Keratinocyte (primary cell): ENCODE data around the gene SMIM12. TPM values are rescaled to one million over a fixed set of nuclear protein-coding genes. Genes with fewer than 3 reads are reported as not detected.
"Not testable (repeated sequence)": the region's sequence is repeated elsewhere in the genome, so short reads cannot be mapped to it uniquely, and the experiment has no call there.

Source experiments
- DNase-seq: peaks from one replicate; pipeline ENCODE4 v3.0.0-alpha.2; 2011; ENCODE audit warnings: low read depth, missing footprints, low spot score
- FAIRE-seq: peaks from 2 replicates; lab custom pipeline; 2011; peaks lifted over from hg19 to GRCh38; lab: Jason Lieb, UNC
- H2AFZ ChIP-seq: 2 replicates; pipeline ENCODE4 v1.6.0; 2012; ENCODE audit warnings: low read length, control low read depth, inconsistent platforms; ENCODE audit not compliant: control insufficient read depth
- H3K27ac ChIP-seq: 2 replicates; pipeline ENCODE4 v1.5.1; 2011; ENCODE audit warnings: low read length; ENCODE audit not compliant: control insufficient read depth, insufficient read depth
- H3K27me3 ChIP-seq: 3 replicates; pipeline ENCODE4 v1.6.0; 2011; ENCODE audit warnings: low read length; ENCODE audit not compliant: control insufficient read depth, insufficient read depth; ENCODE audit errors: extremely low read depth
- H3K36me3 ChIP-seq, 2 experiments: 2 replicates in 1 of 2; 3 replicates in 1 of 2; pipeline ENCODE4 v1.5.1; 2011; ENCODE audit warnings: low read length in 2 of 2, mild to moderate bottlenecking in 1 of 2; ENCODE audit not compliant: control insufficient read depth in 2 of 2, insufficient read depth in 2 of 2; ENCODE audit errors: extremely low read depth in 1 of 2
- H3K4me1 ChIP-seq: 3 replicates; pipeline ENCODE4 v1.5.1; 2011; ENCODE audit warnings: low read length; ENCODE audit not compliant: control insufficient read depth, insufficient read depth; ENCODE audit errors: extremely low read depth
- H3K4me2 ChIP-seq: 3 replicates; pipeline ENCODE4 v1.6.0; 2011; ENCODE audit warnings: low read depth, low read length; ENCODE audit not compliant: control insufficient read depth, insufficient read depth; ENCODE audit errors: extremely low read depth
- H3K4me3 ChIP-seq, 3 experiments: fragments of 200-600 bp in 1 of 3; sonication (generic) in 1 of 3; 2 replicates in 2 of 3; 3 replicates in 1 of 3; pipeline ENCODE4 v1.5.1; 2011 to 2016; ENCODE audit warnings: low read length in 3 of 3, mild to moderate bottlenecking in 3 of 3, control low read depth in 2 of 3, inconsistent platforms in 1 of 3, low read depth in 1 of 3, mixed read lengths in 1 of 3, mixed run types in 1 of 3, moderate library complexity in 1 of 3; ENCODE audit not compliant: control insufficient read depth in 2 of 3, insufficient read depth in 2 of 3; ENCODE audit errors: extremely low read depth in 1 of 3
- H3K79me2 ChIP-seq: 2 replicates; pipeline ENCODE4 v1.6.0; 2012; ENCODE audit warnings: low read length; ENCODE audit not compliant: control insufficient read depth, insufficient read depth
- H3K9ac ChIP-seq: 3 replicates; pipeline ENCODE4 v1.6.0; 2011; ENCODE audit warnings: low read length; ENCODE audit not compliant: control insufficient read depth, insufficient read depth; ENCODE audit errors: extremely low read depth
- H3K9me1 ChIP-seq: 3 replicates; pipeline ENCODE4 v1.6.0; 2011; ENCODE audit warnings: low read length; ENCODE audit not compliant: control insufficient read depth, insufficient read depth; ENCODE audit errors: extremely low read depth
- H3K9me3 ChIP-seq: 2 replicates; pipeline ENCODE4 v1.5.1; 2012; ENCODE audit warnings: low read depth, low read length; ENCODE audit not compliant: control insufficient read depth
- H4K20me1 ChIP-seq: 3 replicates; pipeline ENCODE4 v1.6.0; 2011; ENCODE audit warnings: low read length; ENCODE audit not compliant: control insufficient read depth, insufficient read depth; ENCODE audit errors: extremely low read depth
- EZH2 ChIP-seq: IDR thresholded peaks from one replicate; pipeline ENCODE4 v1.6.1; 2012; ENCODE audit warnings: inconsistent platforms, mild to moderate bottlenecking, low read length, moderate library complexity
- dilution Hi-C: fragments of 300-500 bp; cut with MboI; formaldehyde crosslinking; loops from one replicate; pipeline ENCODE4 v1.7.0; 2020; ENCODE audit warnings: low sequenced_read_pairs; ENCODE audit not compliant: extremely low pct_ligation_motif_present
- polyA plus RNA-seq, 5 experiments: library from polyadenylated mRNA; depleted of rRNA in 3 of 5; stranded (reverse) in 3 of 5; stranded (forward) in 1 of 5; unstranded in 1 of 5; fragments of >200 nt; gene quantifications; 1 replicate in 1 of 5; 2 replicates in 3 of 5; 3 replicates in 1 of 5; pipeline versions ENCODE4 v1.2.1 to v1.2.3, GENCODE V29; 2011 to 2012; ENCODE audit warnings: missing spikeins in 2 of 5, low read depth in 1 of 5, low replicate concordance in 1 of 5
- TF ChIP-seq, protein P1 (sequence below), 3 experiments: IDR thresholded peaks in 1 of 3; conservative IDR thresholded peaks in 1 of 3; optimal IDR thresholded peaks in 1 of 3; 2 replicates in 2 of 3; 3 replicates in 1 of 3; pipeline versions ENCODE3 to v1.5.1; 2011; ENCODE audit warnings: low read length in 3 of 3, mild to moderate bottlenecking in 3 of 3, moderate library complexity in 2 of 3, control low read depth in 1 of 3, inconsistent platforms in 1 of 3; ENCODE audit not compliant: insufficient read depth in 2 of 3; ENCODE audit errors: extremely low read depth in 1 of 3

Gene SMIM12
- polyA plus RNA-seq, 1 donor (not counting 4 experiments of a cell fraction or from before 2014, with no cell fraction given): 51.5 TPM

DNA sequence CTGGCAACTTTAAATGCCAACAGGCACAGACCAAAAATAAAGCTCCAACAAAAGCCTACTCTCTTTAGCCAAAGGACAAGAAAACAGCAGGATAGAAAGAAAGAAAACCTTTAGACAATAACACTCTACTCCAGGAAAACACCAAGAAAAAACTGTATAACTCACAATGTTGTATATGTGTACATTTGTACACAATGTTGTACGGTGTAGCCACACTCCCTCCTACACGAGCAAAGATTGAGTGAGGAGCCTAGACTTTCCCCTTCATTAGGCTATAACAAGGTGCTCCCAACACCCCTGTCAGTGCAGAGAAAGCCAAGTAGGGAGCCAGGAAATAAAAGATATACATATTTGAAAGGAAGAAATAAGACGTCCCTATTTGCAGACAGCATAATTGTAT lies 42.8 kb downstream of the SMIM12 start:
- dilution Hi-C loops: no loop called here
- Histone ChIP-seq H3K4me3 (no peak overlapping the region), H3K27ac (no peak overlapping the region), H3K36me3 (no peaks in the 10 kb centered on the region), H3K9me1 (no peaks in the 10 kb centered on the region), H3K9me3 (no peaks in the 10 kb centered on the region), H3K4me1 (no peaks in the 10 kb centered on the region), H2AFZ (no peak overlapping the region), H4K20me1 (no peaks in the 10 kb centered on the region), H3K9ac (no peak overlapping the region), H3K4me2 (no peak overlapping the region), H3K27me3 (no peaks in the 10 kb centered on the region), H3K79me2 (no peaks in the 10 kb centered on the region)
- no peak for TF ChIP-seq EZH2
- TF ChIP-seq, protein P1, sequence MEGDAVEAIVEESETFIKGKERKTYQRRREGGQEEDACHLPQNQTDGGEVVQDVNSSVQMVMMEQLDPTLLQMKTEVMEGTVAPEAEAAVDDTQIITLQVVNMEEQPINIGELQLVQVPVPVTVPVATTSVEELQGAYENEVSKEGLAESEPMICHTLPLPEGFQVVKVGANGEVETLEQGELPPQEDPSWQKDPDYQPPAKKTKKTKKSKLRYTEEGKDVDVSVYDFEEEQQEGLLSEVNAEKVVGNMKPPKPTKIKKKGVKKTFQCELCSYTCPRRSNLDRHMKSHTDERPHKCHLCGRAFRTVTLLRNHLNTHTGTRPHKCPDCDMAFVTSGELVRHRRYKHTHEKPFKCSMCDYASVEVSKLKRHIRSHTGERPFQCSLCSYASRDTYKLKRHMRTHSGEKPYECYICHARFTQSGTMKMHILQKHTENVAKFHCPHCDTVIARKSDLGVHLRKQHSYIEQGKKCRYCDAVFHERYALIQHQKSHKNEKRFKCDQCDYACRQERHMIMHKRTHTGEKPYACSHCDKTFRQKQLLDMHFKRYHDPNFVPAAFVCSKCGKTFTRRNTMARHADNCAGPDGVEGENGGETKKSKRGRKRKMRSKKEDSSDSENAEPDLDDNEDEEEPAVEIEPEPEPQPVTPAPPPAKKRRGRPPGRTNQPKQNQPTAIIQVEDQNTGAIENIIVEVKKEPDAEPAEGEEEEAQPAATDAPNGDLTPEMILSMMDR (optimal IDR thresholded peaks at IDR 0.05 in 1 of 3, IDR thresholded peaks at IDR 0.05 in 1 of 3, conservative IDR thresholded peaks at IDR 0.05 in 1 of 3; ENCODE audit: extremely low read depth in 1 of 3, insufficient read depth in 2 of 3, low read length in 3 of 3): no peak
- DNase-seq (no peak), FAIRE-seq (no peak)

DNA sequence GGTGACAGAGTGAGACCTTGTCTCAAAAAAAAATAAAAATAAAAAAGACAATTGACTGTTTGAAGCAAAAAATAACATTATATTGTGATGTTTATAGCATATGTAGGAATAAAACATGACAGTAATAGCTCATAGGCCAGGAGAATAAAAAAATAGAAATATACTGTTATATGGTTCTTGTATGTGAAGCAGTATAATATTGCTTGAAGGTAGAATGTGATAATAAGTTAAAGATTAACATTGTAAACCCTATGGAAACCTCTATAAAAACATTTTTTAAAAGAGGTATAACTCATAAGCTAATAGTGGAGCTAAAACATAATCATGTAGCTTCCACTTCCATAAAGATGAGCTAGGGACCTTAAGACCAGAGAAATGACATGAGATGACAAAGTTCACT lies 43.2 kb downstream of the SMIM12 start:
- dilution Hi-C loops: no loop called here
- H3K4me2 ChIP-seq: no peak overlapping the region
- H3K27ac ChIP-seq: no peak overlapping the region
- H4K20me1 ChIP-seq: no peaks in the 10 kb centered on the region
- no peaks in the 10 kb centered on the region for H3K4me1 ChIP-seq
- no peak overlapping the region for H2AFZ ChIP-seq
- H3K9ac ChIP-seq: no peak overlapping the region
- no peak overlapping the region for H3K4me3 ChIP-seq
- no peak for FAIRE-seq
- no peaks in the 10 kb centered on the region for H3K9me3 ChIP-seq
- TF ChIP-seq, protein P1 (optimal IDR thresholded peaks at IDR 0.05 in 1 of 3, IDR thresholded peaks at IDR 0.05 in 1 of 3, conservative IDR thresholded peaks at IDR 0.05 in 1 of 3; ENCODE audit: extremely low read depth in 1 of 3, insufficient read depth in 2 of 3, low read length in 3 of 3): no peak
- no peak for TF ChIP-seq EZH2
- no peak for DNase-seq
- H3K27me3 ChIP-seq: no peaks in the 10 kb centered on the region
- H3K9me1 ChIP-seq: no peaks in the 10 kb centered on the region
- no peaks in the 10 kb centered on the region for H3K36me3 ChIP-seq
- no peaks in the 10 kb centered on the region for H3K79me2 ChIP-seq

DNA sequence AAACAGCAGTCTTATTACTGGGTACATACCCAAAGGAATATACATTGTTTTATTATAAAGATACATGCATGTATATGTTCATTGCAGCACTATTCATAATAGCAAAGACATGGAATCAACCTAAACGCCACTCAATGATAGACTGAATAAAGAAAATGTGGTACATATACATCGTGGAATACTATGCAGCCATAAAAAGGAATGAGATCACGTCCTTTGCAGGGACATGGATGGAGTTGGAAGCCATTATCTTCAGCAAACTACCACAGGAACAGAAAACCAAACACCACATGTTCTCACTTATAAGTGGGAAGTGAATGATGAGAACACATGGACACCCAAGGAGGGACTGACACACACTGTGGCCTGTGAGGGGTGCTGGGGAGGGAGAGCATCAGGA lies 48.8 kb downstream of the SMIM12 start:
- FAIRE-seq, H3K79me2 ChIP-seq, H4K20me1 ChIP-seq, H3K27me3 ChIP-seq, H3K36me3 ChIP-seq, H3K9ac ChIP-seq, H3K9me1 ChIP-seq, H3K27ac ChIP-seq, dilution Hi-C loops, H3K4me3 ChIP-seq, H3K4me1 ChIP-seq, DNase-seq, H3K4me2 ChIP-seq, H3K9me3 ChIP-seq, H2AFZ ChIP-seq: not testable (repeated sequence)
